Midbrain (tissue), 1 donor: ENCODE data around the gene NCAPG2.
"Not testable (repeated sequence)": the region's sequence is repeated elsewhere in the genome, so short reads cannot be mapped to it uniquely, and the experiment has no call there.

Experiments used
- DNase-seq: peaks from one replicate; lab custom pipeline; 2025; lab: John Stamatoyannopoulos, UW

The NCAPG2 gene

GRCh38 chr7:158633055-158633956 lies 71.3 kb downstream of the NCAPG2 start:
- DNase-seq, result no peak

- DNase-seq, result no peak
Observed at GRCh38 chr7:158631574-158632195, 72.9 kb downstream of the NCAPG2 start.

- DNase-seq, result not testable (repeated sequence)
Observed at GRCh38 chr7:158626289-158626688, 78.3 kb downstream of the NCAPG2 start.

- DNase-seq, result no peak
Observed at GRCh38 chr7:158623241-158623640, 81.4 kb downstream of the NCAPG2 start.

GRCh38 chr7:158620839-158621441 lies 83.7 kb downstream of the NCAPG2 start:
- DNase-seq, result no peak

GRCh38 chr7:158620418-158620817 lies 84.2 kb downstream of the NCAPG2 start:
- no peak for DNase-seq

GRCh38 chr7:158618745-158619140 lies 85.9 kb downstream of the NCAPG2 start:
- no peak for DNase-seq

- DNase-seq, result no peak
Observed at GRCh38 chr7:158617737-158618128, 86.9 kb downstream of the NCAPG2 start.

GRCh38 chr7:158616050-158616449 lies 88.6 kb downstream of the NCAPG2 start:
- DNase-seq, result no peak

GRCh38 chr7:158614700-158615099 lies 89.9 kb downstream of the NCAPG2 start:
- DNase-seq, result no peak

GRCh38 chr7:158613481-158613880 lies 91.1 kb downstream of the NCAPG2 start:
- DNase-seq, result no peak

- no peak for DNase-seq
Observed at GRCh38 chr7:158612546-158612945, 92.1 kb downstream of the NCAPG2 start.

GRCh38 chr7:158611541-158611940 lies 93.1 kb downstream of the NCAPG2 start:
- no peak for DNase-seq

- DNase-seq, result no peak
Observed at GRCh38 chr7:158609313-158609974, 95.2 kb downstream of the NCAPG2 start.

GRCh38 chr7:158607563-158607962 lies 97.0 kb downstream of the NCAPG2 start:
- no peak for DNase-seq

- no peak for DNase-seq
Observed at GRCh38 chr7:158606671-158607424, 97.8 kb downstream of the NCAPG2 start.

GRCh38 chr7:158606129-158606528 lies 98.5 kb downstream of the NCAPG2 start:
- DNase-seq, result no peak

- no peak for DNase-seq
Observed at GRCh38 chr7:158603773-158604755, 100.5 kb downstream of the NCAPG2 start.

- DNase-seq, result no peak
Observed at GRCh38 chr7:158602905-158603772, 101.5 kb downstream of the NCAPG2 start.
